Left colon (tissue), 2 donors: ENCODE data around the gene NAB1. TPM values are rescaled to one million over a fixed set of nuclear protein-coding genes. Genes with fewer than 3 reads are reported as not detected.

Source experiments
- ATAC-seq: fragments of 200-7000 bp; cut with Tn5 transposase; one replicate; pipeline ENCODE4 v1.9.1; 2020; ENCODE audit warnings: mild to moderate bottlenecking, moderate library complexity
- DNase-seq, 2 donors: peaks; one replicate each; pipeline ENCODE4 v3.0.0-alpha.2; 2020
- intact Hi-C, 2 donors: fragments of 100-400 bp; cut with DNase I in 1 of 2; cut with micrococcal nuclease in 1 of 2; formaldehyde crosslinking; loops; one replicate each; pipeline versions ENCODE4 v1.11.2 to v1.14.0; 2022; cut with DNase I, micrococcal nuclease
- total RNA-seq, 2 donors: library from RNA; stranded (reverse); fragmentation: NEBNext Ultra II Directional; extraction: Animal tissue kit (Norgen Biotek cat#: 25700); gene quantifications; one replicate each; pipeline ENCODE4 v1.2.1, GENCODE V29; 2021
- donor health status: DM: no; HTN: no; CAD: no.
- donor health status: DM: yes; HTN: yes; CAD: no.

The NAB1 gene
- total RNA-seq, 2 donors from 2014 or later = 21.9 to 30.9 TPM

GRCh38 chr2:190663348-190663747 is 14.5 kb downstream of the NAB1 start:
- no peak for DNase-seq
- intact Hi-C loops = no loop called here
- no peak for ATAC-seq

- no peak for DNase-seq
- ATAC-seq = no peak
- intact Hi-C loops = no loop called here
Observed at GRCh38 chr2:190663839-190664238, 15.0 kb downstream of the NAB1 start.

GRCh38 chr2:190664240-190664639 is 15.4 kb downstream of the NAB1 start:
- ATAC-seq = no peak
- DNase-seq = no peak
- intact Hi-C loops = no loop called here

DNA sequence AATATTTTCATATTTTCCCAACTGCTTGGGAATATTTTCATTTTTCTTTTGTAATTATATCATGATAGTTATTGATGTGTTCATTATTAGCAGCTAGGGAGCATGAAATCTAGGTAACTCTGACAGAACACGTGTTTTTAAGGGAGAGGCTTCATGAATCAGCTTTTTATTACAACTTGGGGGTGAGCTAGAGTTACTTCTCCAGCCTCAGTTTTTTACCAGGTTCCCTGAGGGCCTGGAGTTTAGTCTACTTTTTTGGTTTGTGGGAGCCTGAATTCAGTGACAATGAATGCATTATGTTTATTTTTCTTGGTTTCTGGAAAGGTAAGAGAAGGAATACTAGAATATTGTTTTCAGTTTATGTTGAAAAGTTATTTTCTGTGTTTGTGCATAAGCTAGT is 18.0 kb downstream of the NAB1 start:
- ATAC-seq (no peak), DNase-seq (no peak)
- intact Hi-C loops = no loop called here

DNA sequence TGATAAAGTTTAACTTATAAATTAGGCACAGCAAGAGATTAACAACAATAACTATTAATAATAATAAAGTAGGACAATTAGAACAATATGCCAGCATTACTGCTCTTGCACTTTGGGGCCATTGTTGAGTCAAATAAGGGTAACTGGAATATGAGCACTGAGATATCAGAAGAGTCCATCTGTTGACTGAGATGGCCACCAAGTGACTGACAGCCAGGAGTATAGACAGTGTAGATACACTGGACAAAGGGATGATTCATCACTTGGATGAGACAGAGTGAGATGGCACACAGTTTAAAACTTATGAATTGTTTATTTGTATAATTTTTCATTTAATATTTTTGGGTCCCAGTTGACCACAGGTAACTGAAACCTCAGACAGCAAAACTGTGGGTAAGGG is 20.0 kb downstream of the NAB1 start:
- DNase-seq (no peak), ATAC-seq (no peak)
- intact Hi-C loops = no loop called here

- intact Hi-C loops = no loop called here
Observed at GRCh38 chr2:190670182-190670946, 21.5 kb downstream of the NAB1 start.

GRCh38 chr2:190674966-190675650 is 26.2 kb downstream of the NAB1 start:
- DNase-seq (no peak), ATAC-seq (peak; percentile 48)
- intact Hi-C loops = no loop called here

More at GRCh38 chr2:190670182-190670946, 21.5 kb downstream of the NAB1 start:
- DNase-seq (no peak), ATAC-seq (no peak)

DNA sequence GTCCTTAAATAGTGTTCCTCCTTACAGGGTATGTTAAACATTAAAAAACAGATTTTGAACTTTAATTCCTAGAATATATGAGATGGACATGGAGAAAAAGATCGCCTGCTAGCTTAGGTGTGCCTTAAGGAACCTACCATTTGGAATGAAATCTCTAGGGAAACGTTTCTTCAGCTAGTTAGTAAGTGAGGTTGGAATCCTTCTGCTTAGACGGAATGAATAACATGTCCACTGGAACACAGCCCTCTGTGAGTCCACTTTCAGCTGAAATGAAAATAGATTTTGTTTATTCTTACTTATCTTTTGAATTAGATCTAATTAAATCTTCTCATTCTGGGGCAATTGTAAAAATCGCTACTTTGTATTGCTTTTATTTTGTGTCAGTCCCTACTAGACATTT is 28.4 kb downstream of the NAB1 start:
- intact Hi-C loops = no loop called here
- ATAC-seq (no peak), DNase-seq (no peak)

GRCh38 chr2:190678444-190679162 is 29.7 kb downstream of the NAB1 start:
- intact Hi-C loops = no loop called here
- DNase-seq (no peak), ATAC-seq (no peak)

DNA sequence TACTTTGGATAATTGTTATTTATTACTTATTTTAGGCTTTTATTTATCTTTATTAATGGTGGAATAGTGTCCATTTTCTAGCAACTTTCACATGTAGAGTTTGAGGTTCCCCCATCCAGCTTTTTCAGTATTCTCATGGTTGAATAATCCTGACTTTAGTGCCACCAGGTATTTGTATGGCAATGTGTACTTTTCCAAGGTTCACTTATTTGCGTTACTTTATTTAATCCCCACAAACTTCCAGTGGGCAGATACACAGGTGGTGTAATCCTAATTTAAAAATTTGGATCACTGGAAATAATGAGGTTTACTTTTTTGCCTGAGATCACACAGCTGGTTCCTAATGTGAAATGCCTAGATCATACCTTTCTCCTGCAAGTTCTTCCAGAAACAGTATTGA is 30.5 kb downstream of the NAB1 start:
- intact Hi-C loops = no loop called here
- ATAC-seq (no peak), DNase-seq (no peak)

DNA sequence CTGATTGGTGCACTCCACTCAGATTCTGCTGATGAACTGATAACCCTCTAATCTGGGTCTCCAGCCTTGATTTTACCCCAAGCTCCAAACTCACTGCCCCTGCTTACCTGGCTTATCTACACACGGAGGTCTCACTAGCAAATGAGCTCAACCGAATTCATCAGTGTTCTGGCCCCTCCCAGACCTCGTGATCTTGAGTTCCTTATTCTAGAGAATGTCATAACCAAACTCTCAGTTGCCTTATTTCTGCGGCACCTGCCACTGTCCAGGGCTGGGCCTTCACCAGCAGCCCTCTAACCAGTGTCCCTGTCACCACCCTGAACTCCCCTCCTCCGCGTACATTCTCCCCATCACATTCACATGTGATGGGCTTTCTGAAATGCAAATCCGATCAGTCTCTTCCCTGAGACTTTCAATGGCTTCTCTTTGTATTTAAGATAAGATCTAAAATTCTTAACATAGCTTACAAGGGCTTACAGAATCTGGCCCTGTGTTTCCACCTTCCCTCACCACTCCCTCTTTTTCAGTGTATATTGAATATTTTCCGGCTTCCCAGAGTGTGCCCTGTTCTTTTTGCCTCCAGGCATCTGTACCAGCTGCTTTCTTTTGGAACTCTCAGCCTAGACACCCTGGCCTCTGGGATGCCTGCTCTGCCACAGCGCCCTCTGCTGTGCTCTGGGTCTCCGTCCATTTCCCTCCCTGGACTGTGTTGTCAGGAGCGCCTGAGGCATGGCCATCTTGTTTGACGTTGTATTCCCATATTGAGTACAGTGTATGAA is 31.1 kb downstream of the NAB1 start:
- intact Hi-C loops = no loop called here
- DNase-seq (peak; percentile 37 to 71), ATAC-seq (peak; percentile 84)

- intact Hi-C loops = no loop called here
- DNase-seq (no peak), ATAC-seq (no peak)
Observed at GRCh38 chr2:190682168-190682567, 33.3 kb downstream of the NAB1 start.

DNA sequence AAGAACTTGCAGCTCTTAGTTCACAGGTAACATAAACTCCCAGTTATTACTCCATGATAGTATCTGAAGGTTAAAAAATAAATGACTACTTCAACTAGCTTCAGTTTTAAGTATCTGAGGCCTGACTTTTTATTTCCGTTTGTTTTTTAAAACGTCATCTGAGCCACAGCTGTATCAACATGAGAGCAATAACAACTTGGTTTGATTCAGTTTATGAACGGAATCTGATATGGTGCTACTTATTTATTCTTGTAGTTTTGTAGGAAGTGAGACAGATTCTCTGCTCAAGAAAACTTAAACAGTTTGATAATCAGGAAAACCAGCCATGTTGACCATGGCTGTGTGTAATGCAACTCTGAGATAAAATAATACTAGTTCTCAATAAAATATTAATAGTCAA is 34.9 kb downstream of the NAB1 start:
- intact Hi-C loops = no loop called here
- DNase-seq (no peak), ATAC-seq (peak; percentile 45)

DNA sequence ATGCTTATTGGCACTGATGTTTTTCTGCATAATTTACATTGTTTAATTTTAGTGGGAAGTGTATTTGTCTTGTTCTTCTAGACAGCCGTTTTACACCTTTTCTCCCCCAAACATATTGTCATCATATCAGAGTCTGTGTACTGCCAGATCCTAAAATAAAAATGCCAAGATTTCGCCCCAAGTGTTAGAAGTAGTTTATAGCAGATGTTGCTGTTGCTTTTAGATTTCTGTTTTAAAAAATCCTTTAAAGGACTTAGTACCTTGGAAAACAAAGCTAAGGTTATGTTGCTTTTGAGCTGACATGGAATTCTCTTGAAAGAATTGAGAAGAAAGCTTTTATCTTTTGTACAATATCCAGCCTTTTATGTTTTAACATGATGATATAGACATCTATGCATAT is 36.0 kb downstream of the NAB1 start:
- intact Hi-C loops = no loop called here
- DNase-seq = no peak
- no peak for ATAC-seq

- ATAC-seq (no peak), DNase-seq (no peak)
- intact Hi-C loops = no loop called here
Observed at GRCh38 chr2:190685333-190685732, 36.5 kb downstream of the NAB1 start.

DNA sequence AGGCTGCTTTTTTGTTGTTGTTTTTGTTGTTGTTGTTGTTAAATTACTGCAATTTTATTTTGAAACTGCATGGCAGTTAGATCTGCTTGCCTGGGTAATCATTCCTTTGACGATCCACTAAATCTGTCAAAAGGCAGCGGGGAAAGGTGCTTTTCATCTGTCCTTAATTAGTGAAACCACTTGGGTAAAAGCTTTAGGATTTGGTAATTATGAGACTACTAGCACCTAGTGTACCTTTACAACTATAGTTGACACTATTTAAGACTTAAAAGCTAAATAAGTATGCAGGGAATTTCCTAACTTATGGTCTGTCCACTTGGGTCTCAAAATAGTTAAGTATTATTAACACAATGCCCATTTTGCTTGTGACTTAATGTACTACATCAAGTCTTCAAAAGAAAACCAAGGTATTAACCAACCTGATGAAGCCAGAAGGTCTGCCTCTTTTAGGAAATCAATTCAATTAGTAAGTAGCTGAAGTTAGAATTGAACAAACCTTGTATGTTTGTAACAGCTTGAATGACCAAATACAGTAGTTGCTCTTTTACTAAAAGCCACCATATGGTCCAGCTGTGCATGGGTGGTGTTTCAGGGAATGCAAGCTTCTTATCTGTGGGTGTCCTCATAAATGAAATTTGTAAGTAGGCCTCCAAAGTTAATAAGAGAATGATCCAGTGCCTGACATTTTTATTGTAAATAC is 44.8 kb downstream of the NAB1 start:
- ATAC-seq (no peak), DNase-seq (no peak)
- intact Hi-C loops = no loop called here

DNA sequence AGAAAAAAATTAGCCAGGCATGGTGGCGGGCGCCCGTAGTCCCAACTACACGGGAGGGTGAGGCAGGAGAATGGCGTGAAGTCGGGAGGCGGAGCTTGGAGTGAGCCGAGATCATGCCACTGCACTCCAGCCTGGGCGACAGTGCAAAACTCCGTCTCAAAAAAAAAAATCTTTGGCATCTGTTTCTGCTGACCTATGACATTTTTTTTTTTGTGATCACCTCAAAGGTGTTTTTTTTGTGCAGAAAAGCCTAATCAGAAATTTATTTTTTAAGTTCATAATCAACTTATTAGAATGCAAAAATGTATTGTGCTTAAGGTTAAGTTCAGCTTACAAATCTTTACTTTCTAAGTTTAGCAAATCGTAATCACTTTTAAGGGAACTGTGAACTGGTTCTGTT is 45.6 kb downstream of the NAB1 start:
- intact Hi-C loops = no loop called here
- ATAC-seq = no peak

GRCh38 chr2:190695739-190696138 is 46.9 kb downstream of the NAB1 start:
- DNase-seq (no peak), ATAC-seq (no peak)
- intact Hi-C loops = no loop called here

More for the DNA sequence above, 45.6 kb downstream of the NAB1 start:
- no peak for DNase-seq
